Measurements from ENCODE around the gene TFAM. TPM values are rescaled to one million over a fixed set of nuclear protein-coding genes. Genes with fewer than 3 reads are reported as not detected.

TFAM gene
- total RNA-seq, 1 experiment from 2014 or later: 74.4 TPM

DNA sequence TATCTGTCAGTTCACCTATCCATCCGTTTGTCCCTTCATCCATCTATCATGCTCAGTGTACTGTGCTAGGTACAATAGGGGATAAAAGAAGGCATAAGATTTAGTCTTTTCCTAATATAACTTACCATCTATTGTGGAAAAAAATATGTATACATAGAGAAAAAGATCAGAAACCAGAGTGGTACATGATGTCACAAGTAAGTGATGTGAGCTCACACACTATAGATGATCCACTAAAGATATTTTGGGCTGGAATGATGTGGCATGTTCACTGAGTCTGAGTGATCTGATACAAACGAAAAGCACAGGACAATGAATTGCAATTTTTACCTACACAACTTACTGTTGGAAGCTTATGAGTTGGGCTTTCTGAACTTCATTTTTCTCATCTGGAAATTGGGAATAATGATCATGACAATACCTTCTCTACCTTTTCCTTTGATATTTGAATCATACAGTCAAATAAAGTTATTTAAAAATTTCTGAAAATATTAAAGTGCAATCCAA lies 2.7 kb upstream of the TFAM start (continued):
- TF ChIP-seq, protein P1, sequence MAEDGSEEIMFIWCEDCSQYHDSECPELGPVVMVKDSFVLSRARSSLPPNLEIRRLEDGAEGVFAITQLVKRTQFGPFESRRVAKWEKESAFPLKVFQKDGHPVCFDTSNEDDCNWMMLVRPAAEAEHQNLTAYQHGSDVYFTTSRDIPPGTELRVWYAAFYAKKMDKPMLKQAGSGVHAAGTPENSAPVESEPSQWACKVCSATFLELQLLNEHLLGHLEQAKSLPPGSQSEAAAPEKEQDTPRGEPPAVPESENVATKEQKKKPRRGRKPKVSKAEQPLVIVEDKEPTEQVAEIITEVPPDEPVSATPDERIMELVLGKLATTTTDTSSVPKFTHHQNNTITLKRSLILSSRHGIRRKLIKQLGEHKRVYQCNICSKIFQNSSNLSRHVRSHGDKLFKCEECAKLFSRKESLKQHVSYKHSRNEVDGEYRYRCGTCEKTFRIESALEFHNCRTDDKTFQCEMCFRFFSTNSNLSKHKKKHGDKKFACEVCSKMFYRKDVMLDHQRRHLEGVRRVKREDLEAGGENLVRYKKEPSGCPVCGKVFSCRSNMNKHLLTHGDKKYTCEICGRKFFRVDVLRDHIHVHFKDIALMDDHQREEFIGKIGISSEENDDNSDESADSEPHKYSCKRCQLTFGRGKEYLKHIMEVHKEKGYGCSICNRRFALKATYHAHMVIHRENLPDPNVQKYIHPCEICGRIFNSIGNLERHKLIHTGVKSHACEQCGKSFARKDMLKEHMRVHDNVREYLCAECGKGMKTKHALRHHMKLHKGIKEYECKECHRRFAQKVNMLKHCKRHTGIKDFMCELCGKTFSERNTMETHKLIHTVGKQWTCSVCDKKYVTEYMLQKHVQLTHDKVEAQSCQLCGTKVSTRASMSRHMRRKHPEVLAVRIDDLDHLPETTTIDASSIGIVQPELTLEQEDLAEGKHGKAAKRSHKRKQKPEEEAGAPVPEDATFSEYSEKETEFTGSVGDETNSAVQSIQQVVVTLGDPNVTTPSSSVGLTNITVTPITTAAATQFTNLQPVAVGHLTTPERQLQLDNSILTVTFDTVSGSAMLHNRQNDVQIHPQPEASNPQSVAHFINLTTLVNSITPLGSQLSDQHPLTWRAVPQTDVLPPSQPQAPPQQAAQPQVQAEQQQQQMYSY (CRISPR knock-in tag; IDR thresholded peaks at IDR 0.05): no peak
- TF ChIP-seq GRHL2 (CRISPR knock-in tag; IDR thresholded peaks at IDR 0.05; ENCODE audit: insufficient replicate concordance, severe bottlenecking): no peak
- TF ChIP-seq KAT7 (CRISPR knock-in tag; IDR thresholded peaks at IDR 0.05; ENCODE audit: borderline replicate concordance): no peak
- TF ChIP-seq ZNF263 (CRISPR knock-in tag; IDR thresholded peaks at IDR 0.05; ENCODE audit: low read depth): no peak
- TF ChIP-seq, protein P2, sequence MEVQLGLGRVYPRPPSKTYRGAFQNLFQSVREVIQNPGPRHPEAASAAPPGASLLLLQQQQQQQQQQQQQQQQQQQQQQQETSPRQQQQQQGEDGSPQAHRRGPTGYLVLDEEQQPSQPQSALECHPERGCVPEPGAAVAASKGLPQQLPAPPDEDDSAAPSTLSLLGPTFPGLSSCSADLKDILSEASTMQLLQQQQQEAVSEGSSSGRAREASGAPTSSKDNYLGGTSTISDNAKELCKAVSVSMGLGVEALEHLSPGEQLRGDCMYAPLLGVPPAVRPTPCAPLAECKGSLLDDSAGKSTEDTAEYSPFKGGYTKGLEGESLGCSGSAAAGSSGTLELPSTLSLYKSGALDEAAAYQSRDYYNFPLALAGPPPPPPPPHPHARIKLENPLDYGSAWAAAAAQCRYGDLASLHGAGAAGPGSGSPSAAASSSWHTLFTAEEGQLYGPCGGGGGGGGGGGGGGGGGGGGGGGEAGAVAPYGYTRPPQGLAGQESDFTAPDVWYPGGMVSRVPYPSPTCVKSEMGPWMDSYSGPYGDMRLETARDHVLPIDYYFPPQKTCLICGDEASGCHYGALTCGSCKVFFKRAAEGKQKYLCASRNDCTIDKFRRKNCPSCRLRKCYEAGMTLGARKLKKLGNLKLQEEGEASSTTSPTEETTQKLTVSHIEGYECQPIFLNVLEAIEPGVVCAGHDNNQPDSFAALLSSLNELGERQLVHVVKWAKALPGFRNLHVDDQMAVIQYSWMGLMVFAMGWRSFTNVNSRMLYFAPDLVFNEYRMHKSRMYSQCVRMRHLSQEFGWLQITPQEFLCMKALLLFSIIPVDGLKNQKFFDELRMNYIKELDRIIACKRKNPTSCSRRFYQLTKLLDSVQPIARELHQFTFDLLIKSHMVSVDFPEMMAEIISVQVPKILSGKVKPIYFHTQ (CRISPR knock-in tag; IDR thresholded peaks at IDR 0.05): no peak
- TF ChIP-seq, protein P3, sequence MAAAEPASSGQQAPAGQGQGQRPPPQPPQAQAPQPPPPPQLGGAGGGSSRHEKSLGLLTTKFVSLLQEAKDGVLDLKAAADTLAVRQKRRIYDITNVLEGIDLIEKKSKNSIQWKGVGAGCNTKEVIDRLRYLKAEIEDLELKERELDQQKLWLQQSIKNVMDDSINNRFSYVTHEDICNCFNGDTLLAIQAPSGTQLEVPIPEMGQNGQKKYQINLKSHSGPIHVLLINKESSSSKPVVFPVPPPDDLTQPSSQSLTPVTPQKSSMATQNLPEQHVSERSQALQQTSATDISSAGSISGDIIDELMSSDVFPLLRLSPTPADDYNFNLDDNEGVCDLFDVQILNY (CRISPR knock-in tag; IDR thresholded peaks at IDR 0.05): no peak
- TF ChIP-seq, protein P4, sequence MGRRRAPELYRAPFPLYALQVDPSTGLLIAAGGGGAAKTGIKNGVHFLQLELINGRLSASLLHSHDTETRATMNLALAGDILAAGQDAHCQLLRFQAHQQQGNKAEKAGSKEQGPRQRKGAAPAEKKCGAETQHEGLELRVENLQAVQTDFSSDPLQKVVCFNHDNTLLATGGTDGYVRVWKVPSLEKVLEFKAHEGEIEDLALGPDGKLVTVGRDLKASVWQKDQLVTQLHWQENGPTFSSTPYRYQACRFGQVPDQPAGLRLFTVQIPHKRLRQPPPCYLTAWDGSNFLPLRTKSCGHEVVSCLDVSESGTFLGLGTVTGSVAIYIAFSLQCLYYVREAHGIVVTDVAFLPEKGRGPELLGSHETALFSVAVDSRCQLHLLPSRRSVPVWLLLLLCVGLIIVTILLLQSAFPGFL (CRISPR knock-in tag; IDR thresholded peaks at IDR 0.05; ENCODE audit: borderline replicate concordance): no peak
- TF ChIP-seq, protein P5, sequence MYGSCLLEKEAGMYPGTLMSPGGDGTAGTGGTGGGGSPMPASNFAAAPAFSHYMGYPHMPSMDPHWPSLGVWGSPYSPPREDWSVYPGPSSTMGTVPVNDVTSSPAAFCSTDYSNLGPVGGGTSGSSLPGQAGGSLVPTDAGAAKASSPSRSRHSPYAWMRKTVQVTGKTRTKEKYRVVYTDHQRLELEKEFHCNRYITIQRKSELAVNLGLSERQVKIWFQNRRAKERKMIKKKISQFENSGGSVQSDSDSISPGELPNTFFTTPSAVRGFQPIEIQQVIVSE (CRISPR knock-in tag; IDR thresholded peaks at IDR 0.05; ENCODE audit: borderline replicate concordance): no peak

DNA sequence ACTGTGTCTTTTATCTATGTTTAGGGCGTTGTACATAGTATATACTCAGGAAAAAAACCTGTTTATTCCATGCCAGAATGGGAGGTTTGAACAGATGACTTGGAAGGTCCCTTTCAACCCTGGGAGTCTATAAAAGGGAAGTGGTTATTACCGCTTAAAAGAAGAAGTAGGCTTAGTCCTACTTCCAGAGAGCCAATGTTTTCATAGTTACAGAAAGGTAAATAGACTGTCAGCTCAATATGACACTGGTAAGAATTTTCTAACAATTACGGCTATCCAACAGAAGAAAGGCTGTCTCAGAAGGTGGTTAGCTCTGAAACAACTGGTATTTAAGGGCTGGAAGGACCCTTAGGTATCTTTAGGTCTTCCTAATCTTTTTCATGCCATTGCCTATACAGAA lies 1.1 kb upstream of the TFAM start:
- Mint-ChIP-seq H3K9me3 (no peaks in the 10 kb centered on the region), H3K27me3 (ENCODE audit: low read depth) (no peaks in the 10 kb centered on the region), H3K27ac (no peak overlapping the region), H3K36me3 (peaks cover 19% of the 10 kb centered on the region), H3K4me3 (peak overlapping the region; percentile 93), H3K4me1 (peaks cover 15% of the 10 kb centered on the region)
- ATAC-seq (no peak), DNase-seq (ENCODE audit: low spot score) (no peak)
- ChIA-PET POLR2A (no interaction called here), CTCF (interaction anchor here (0.7 to 2.6 kb wide), 16 partner anchors 9 to 207 kb away, joined by 3 to 24 read pairs (median 4); partner anchors contain the start of genes CISD1 and UBE2D1)
- TF ChIP-seq SMAD3 (CRISPR knock-in tag; IDR thresholded peaks at IDR 0.05; ENCODE audit: borderline replicate concordance): no peak
- TF ChIP-seq OVOL2 (CRISPR knock-in tag; IDR thresholded peaks at IDR 0.05; ENCODE audit: borderline replicate concordance): no peak
- TF ChIP-seq ZNF219 (CRISPR knock-in tag; IDR thresholded peaks at IDR 0.05; ENCODE audit: borderline replicate concordance): no peak
- TF ChIP-seq, protein P6, sequence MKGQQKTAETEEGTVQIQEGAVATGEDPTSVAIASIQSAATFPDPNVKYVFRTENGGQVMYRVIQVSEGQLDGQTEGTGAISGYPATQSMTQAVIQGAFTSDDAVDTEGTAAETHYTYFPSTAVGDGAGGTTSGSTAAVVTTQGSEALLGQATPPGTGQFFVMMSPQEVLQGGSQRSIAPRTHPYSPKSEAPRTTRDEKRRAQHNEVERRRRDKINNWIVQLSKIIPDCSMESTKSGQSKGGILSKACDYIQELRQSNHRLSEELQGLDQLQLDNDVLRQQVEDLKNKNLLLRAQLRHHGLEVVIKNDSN (CRISPR knock-in tag; IDR thresholded peaks at IDR 0.05): no peak
- no peak for TF ChIP-seq SMAD4 (CRISPR knock-in tag; IDR thresholded peaks at IDR 0.05)
- TF ChIP-seq, protein P7, sequence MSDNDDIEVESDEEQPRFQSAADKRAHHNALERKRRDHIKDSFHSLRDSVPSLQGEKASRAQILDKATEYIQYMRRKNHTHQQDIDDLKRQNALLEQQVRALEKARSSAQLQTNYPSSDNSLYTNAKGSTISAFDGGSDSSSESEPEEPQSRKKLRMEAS (CRISPR knock-in tag; IDR thresholded peaks at IDR 0.05): no peak
- TF ChIP-seq PRRX2 (CRISPR knock-in tag; IDR thresholded peaks at IDR 0.05): no peak
- no peak for TF ChIP-seq ETV6 (CRISPR knock-in tag; IDR thresholded peaks at IDR 0.05)
- TF ChIP-seq JUN (CRISPR knock-in tag; IDR thresholded peaks at IDR 0.05): no peak
- TF ChIP-seq, protein P8, sequence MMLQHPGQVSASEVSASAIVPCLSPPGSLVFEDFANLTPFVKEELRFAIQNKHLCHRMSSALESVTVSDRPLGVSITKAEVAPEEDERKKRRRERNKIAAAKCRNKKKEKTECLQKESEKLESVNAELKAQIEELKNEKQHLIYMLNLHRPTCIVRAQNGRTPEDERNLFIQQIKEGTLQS (CRISPR knock-in tag; conservative IDR thresholded peaks at IDR 0.05): no peak
- TF ChIP-seq TEAD4 (CRISPR knock-in tag; IDR thresholded peaks at IDR 0.05): no peak

Data from WTC11 (cell line).